Naive B cell (primary cell): ENCODE measurements around the gene MZB1. TPM values are rescaled to one million over a fixed set of nuclear protein-coding genes. Genes with fewer than 3 reads are reported as not detected.
A peak's percentile ranks its signal among the peaks of the same experiment; 100 is the strongest.

Experiments
- ATAC-seq, 2 donors: fragments of 150-1000 bp; cut with Tn5 transposase; 2 replicates each; pipeline ENCODE4 v1.10.0; 2021; ENCODE audit warnings: low read depth in 2 of 2, mild to moderate bottlenecking in 2 of 2, moderate library complexity in 2 of 2
- DNase-seq: peaks from one replicate; pipeline ENCODE4 v3.0.0; 2022
- H3K27ac Mint-ChIP-seq, 6 donors: one replicate each; pipeline ENCODE4 v1.8.0; 2020 to 2022; ENCODE audit warnings: mild to moderate bottlenecking in 6 of 6, mixed read lengths in 6 of 6, moderate library complexity in 5 of 6, inconsistent platforms in 2 of 6
- H3K27me3 Mint-ChIP-seq, 3 donors: one replicate each; pipeline ENCODE4 v1.8.0; 2021 to 2022; ENCODE audit warnings: mixed read lengths in 3 of 3, mild to moderate bottlenecking in 1 of 3
- H3K36me3 Mint-ChIP-seq, 2 donors: one replicate each; pipeline ENCODE4 v1.8.0; 2020 to 2022; ENCODE audit warnings: mixed read lengths in 2 of 2, inconsistent platforms in 1 of 2, mild to moderate bottlenecking in 1 of 2
- H3K4me1 Mint-ChIP-seq, 3 donors: one replicate each; pipeline ENCODE4 v1.8.0; 2020 to 2022; ENCODE audit warnings: mixed read lengths in 3 of 3, inconsistent platforms in 1 of 3, mild to moderate bottlenecking in 1 of 3, moderate library complexity in 1 of 3
- H3K4me3 Mint-ChIP-seq, 8 donors: one replicate each; pipeline ENCODE4 v1.8.0; 2020 to 2022; ENCODE audit warnings: mild to moderate bottlenecking in 8 of 8, mixed read lengths in 8 of 8, moderate library complexity in 8 of 8, inconsistent platforms in 2 of 8
- H3K9me3 Mint-ChIP-seq, 7 donors: one replicate each; pipeline ENCODE4 v1.8.0; 2020 to 2022; ENCODE audit warnings: mixed read lengths in 7 of 7, mild to moderate bottlenecking in 5 of 7, inconsistent platforms in 2 of 7, moderate library complexity in 1 of 7
- polyA plus RNA-seq, 6 donors: library from polyadenylated mRNA; unstranded; fragments of 300-500 nt; fragmentation: Illumina TruSeq; gene quantifications; one replicate each; pipeline ENCODE4 v1.2.3, GENCODE V29; 2021; ENCODE audit warnings: low read depth in 6 of 6

MZB1 gene
- 100 to 1,000 TPM in 1 of 6 donors, 10 to 100 TPM in 5; 49.7 to 105 (median 88.1) TPM for polyA plus RNA-seq

GRCh38 chr5:139389701-139390638 lies at the start of gene MZB1:
Gene MZB1, minus strand, starts transcription at chr5:139389913. Its CDS starts 57 bp downstream, at chr5:139389856.
- peaks cover 58 to 77% (median 75%) of the 10 kb centered on the region in 3 donors for H3K4me1 Mint-ChIP-seq
- no peaks in the 10 kb centered on the region for H3K27me3 Mint-ChIP-seq
- H3K36me3 Mint-ChIP-seq = no peaks in the 10 kb centered on the region
- ATAC-seq = peak; percentile 53 to 55
- no peaks in the 10 kb centered on the region for H3K9me3 Mint-ChIP-seq
- H3K4me3 Mint-ChIP-seq = peak within 1 kb of the TSS; percentile 89 to 97 (median 94)
- DNase-seq = peak; percentile 84
- peak within 1 kb of the TSS; percentile 90 to 99 (median 96) for H3K27ac Mint-ChIP-seq

GRCh38 chr5:139439013-139439903 lies 49.5 kb upstream of the MZB1 start, which contains the start of gene DNAJC18:
Gene DNAJC18, minus strand, starts transcription at chr5:139439525. Its CDS starts 80 bp downstream, at chr5:139439445.
- ATAC-seq (peak; percentile 90 to 91), DNase-seq (peak; percentile 87)
- Mint-ChIP-seq H3K4me3 (peak within 1 kb of the TSS; percentile 90 to 100 (median 99)), H3K9me3 (no peaks in the 10 kb centered on the region), H3K27me3 (no peaks in the 10 kb centered on the region), H3K36me3 (no peaks in the 10 kb centered on the region), H3K4me1 (peaks cover 13 to 22% (median 14%) of the 10 kb centered on the region in 3 donors), H3K27ac (peak within 1 kb of the TSS; percentile 99 to 100 (median 100))

- peak overlapping the region in 4 of 6 donors; percentile 5 to 100 (median 100) for H3K27ac Mint-ChIP-seq
Measured at GRCh38 chr5:139438707-139439012, 48.9 kb upstream of the MZB1 start.

GRCh38 chr5:139435676-139436075 lies 46.0 kb upstream of the MZB1 start:
- no peaks in the 10 kb centered on the region for H3K27me3 Mint-ChIP-seq
- no peaks in the 10 kb centered on the region for H3K9me3 Mint-ChIP-seq
- DNase-seq (no peak), ATAC-seq (no peak)
- H3K4me1 Mint-ChIP-seq = peaks cover 13 to 22% (median 14%) of the 10 kb centered on the region in 3 donors
- no peak overlapping the region for H3K4me3 Mint-ChIP-seq
- H3K36me3 Mint-ChIP-seq = no peaks in the 10 kb centered on the region
- H3K27ac Mint-ChIP-seq = no peak overlapping the region

More at GRCh38 chr5:139438707-139439012, 48.9 kb upstream of the MZB1 start:
- ATAC-seq (no peak), DNase-seq (no peak)
- Mint-ChIP-seq H3K4me1 (peaks cover 13 to 22% (median 14%) of the 10 kb centered on the region in 3 donors), H3K4me3 (peak overlapping the region; percentile 90 to 100 (median 99)), H3K9me3 (no peaks in the 10 kb centered on the region), H3K36me3 (no peaks in the 10 kb centered on the region), H3K27me3 (no peaks in the 10 kb centered on the region)

- Mint-ChIP-seq H3K9me3 (no peaks in the 10 kb centered on the region), H3K36me3 (peaks cover 7 to 14% of the 10 kb centered on the region in 2 donors), H3K27ac (no peak overlapping the region), H3K4me1 (no peaks in the 10 kb centered on the region), H3K4me3 (no peak overlapping the region), H3K27me3 (no peaks in the 10 kb centered on the region)
- ATAC-seq (no peak), DNase-seq (no peak)
Measured at GRCh38 chr5:139431706-139432105, 42.0 kb upstream of the MZB1 start.

GRCh38 chr5:139430015-139430414 lies 40.3 kb upstream of the MZB1 start:
- Mint-ChIP-seq H3K27me3 (no peaks in the 10 kb centered on the region), H3K4me1 (no peaks in the 10 kb centered on the region), H3K36me3 (peaks cover 7 to 14% of the 10 kb centered on the region in 2 donors), H3K9me3 (no peaks in the 10 kb centered on the region), H3K27ac (no peak overlapping the region), H3K4me3 (no peak overlapping the region)
- no peak for ATAC-seq
- no peak for DNase-seq

- H3K4me3 Mint-ChIP-seq = no peak overlapping the region
- H3K36me3 Mint-ChIP-seq = peaks cover 7 to 14% of the 10 kb centered on the region in 2 donors
- H3K9me3 Mint-ChIP-seq = no peaks in the 10 kb centered on the region
- no peaks in the 10 kb centered on the region for H3K27me3 Mint-ChIP-seq
- DNase-seq (no peak), ATAC-seq (no peak)
- H3K4me1 Mint-ChIP-seq = peaks cover 3 to 5% (median 5%) of the 10 kb centered on the region in 3 donors
- H3K27ac Mint-ChIP-seq = peak overlapping the region in 1 of 6 donors; percentile 26
Measured at GRCh38 chr5:139426203-139426885, 36.6 kb upstream of the MZB1 start.

- no peak for DNase-seq
- no peak for ATAC-seq
- Mint-ChIP-seq H3K36me3 (peaks cover 7 to 14% of the 10 kb centered on the region in 2 donors), H3K9me3 (no peaks in the 10 kb centered on the region), H3K4me1 (peaks cover 3 to 5% (median 5%) of the 10 kb centered on the region in 3 donors), H3K4me3 (no peak overlapping the region), H3K27me3 (no peaks in the 10 kb centered on the region), H3K27ac (no peak overlapping the region)
Measured at GRCh38 chr5:139425497-139425896, 35.8 kb upstream of the MZB1 start.

- Mint-ChIP-seq H3K4me1 (peaks cover 3 to 5% (median 5%) of the 10 kb centered on the region in 3 donors), H3K9me3 (no peaks in the 10 kb centered on the region), H3K4me3 (no peak overlapping the region), H3K27me3 (no peaks in the 10 kb centered on the region), H3K27ac (peak overlapping the region in 3 of 6 donors; percentile 26 to 54 (median 31)), H3K36me3 (peaks cover 5 to 23% of the 10 kb centered on the region in 2 donors)
- ATAC-seq = peak; percentile 86 to 97
- peak; percentile 61 for DNase-seq
Measured at GRCh38 chr5:139422307-139422893, 32.7 kb upstream of the MZB1 start.

GRCh38 chr5:139419226-139420192 lies 29.8 kb upstream of the MZB1 start:
- peaks cover 5 to 17% of the 10 kb centered on the region in 2 donors for H3K36me3 Mint-ChIP-seq
- DNase-seq = no peak
- no peak for ATAC-seq
- peak overlapping the region in 1 of 8 donors; percentile 23 for H3K4me3 Mint-ChIP-seq
- peaks cover 3 to 5% (median 5%) of the 10 kb centered on the region in 3 donors for H3K4me1 Mint-ChIP-seq
- H3K27me3 Mint-ChIP-seq = no peaks in the 10 kb centered on the region
- H3K27ac Mint-ChIP-seq = peak overlapping the region in 1 of 6 donors; percentile 38
- no peaks in the 10 kb centered on the region for H3K9me3 Mint-ChIP-seq

GRCh38 chr5:139418793-139419192 lies 29.1 kb upstream of the MZB1 start:
- Mint-ChIP-seq H3K27me3 (no peaks in the 10 kb centered on the region), H3K4me1 (peaks cover 3 to 5% (median 5%) of the 10 kb centered on the region in 3 donors), H3K36me3 (peaks cover 5 to 17% of the 10 kb centered on the region in 2 donors), H3K4me3 (no peak overlapping the region), H3K9me3 (no peaks in the 10 kb centered on the region), H3K27ac (peak overlapping the region in 1 of 6 donors; percentile 38)
- no peak for ATAC-seq
- DNase-seq = no peak
